LoVo (cell line): ENCODE results near the gene DHX15.
"Not testable (repeated sequence)": the region's sequence is repeated elsewhere in the genome, so short reads cannot be mapped to it uniquely, and the experiment has no call there.

Source experiments
- DNase-seq: peaks from one replicate; pipeline ENCODE4 v3.0.0-alpha.2; 2016; ENCODE audit warnings: low spot score

The DHX15 gene

DNA sequence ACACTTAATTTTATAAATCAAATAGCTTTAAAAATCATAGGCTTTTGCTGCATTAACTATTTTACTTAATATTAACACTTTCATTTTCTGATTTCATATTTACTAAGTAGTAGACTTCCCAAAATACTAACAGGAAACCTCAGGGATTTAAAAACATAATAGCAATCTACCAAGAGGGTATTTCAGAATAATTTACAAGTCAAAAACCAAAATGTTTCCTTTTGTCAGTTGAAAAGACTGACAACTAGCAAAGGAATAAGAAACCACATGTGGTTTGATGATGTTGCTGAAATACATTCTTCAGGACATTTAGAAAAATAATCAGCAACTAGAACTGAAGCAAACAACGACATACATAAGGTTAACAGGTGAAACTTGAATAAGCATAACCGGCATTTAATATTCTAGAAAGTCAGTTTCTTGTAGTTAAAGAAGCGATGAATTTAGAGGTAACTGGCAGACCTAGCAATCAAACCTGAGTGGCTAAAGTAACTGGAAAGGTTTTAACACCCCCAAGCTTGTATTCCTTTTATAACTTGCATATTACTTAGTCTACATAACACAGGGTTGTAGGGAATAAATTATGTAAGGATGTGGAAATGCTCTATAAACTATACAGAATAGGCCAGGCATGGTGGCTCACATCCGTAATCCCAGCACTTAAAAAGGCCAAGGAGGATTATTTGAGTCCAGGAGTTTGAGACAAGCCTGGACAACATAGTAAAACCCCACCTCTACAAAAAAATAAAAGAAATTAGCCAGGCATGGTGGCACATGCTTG is 40.0 kb downstream of the DHX15 start:
- DNase-seq: no peak

DNA sequence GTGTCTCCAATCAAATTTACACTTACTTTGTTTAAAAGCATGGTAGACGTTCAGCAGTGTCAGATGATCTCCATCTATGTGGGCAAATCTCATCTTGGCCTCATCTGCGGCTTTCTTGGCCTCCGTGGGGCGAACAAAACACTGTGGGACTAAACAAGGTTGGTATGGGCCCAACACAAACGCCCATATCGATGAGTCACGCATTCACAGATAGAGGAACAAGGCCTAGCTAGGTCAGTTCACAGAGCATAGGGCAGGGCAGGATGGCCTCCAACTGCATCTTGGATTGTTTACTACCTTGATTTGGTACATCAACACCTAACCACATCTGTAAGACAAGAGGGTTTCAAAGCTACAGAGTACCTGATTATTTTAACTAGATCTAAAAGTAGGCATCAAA is 47.3 kb downstream of the DHX15 start:
- DNase-seq: no peak

DNA sequence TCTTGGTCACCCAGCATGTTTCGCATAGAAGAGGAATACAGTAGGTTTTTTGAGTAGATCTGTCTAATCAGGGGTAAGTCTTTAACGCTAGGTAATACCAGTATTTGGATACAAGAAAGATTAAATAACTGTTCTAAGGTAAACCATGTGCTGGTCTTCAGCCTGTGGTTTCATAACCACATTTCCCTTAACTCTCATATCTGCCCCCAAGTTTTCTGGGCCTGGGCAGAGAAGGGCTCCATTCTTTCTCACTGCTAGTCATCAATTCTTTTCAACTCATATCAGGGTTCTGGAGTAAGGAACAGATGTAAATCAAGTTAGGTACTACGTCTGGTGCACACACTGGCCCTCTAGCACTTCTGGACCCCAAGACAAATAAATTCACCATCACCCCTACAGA is 49.0 kb downstream of the DHX15 start:
- DNase-seq: no peak

DNA sequence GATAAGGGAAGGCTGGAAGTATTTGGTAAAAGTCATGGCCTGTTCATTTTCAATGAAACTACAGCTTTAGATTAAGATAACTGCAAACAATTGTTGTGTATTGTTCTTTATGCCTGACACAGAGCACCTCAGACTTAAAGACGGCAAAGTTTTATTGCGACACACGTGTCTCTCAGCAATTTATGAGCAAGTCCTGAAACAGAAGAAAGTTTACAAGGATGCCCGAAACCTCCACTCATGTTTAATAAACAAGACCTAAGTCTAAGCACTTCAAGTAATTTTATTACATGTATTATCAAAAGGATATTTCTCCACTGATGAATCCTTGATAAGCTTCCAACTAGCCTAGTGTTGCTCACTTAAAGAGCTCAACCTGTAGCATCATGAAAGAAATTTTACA is 51.0 kb downstream of the DHX15 start:
- DNase-seq: no peak

DNA sequence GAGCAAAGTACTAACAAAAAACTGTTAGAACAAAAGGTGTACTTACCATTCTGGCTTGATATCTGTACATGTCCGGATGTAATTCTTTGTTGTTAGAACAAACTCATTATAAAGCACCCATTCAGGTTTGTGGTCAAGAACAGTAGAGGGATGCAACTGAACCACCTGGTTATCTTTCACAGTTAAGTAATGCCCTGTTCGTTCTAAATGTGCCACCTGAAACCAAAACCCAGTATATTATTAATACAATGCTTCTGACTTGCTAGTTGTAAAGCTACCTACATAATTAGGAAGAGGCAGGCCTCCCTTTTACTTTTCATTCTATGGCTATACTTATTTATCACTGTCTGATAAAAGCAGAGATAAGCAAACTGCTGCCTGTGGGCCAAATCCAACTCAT is 54.8 kb downstream of the DHX15 start:
- DNase-seq: no peak

DNA sequence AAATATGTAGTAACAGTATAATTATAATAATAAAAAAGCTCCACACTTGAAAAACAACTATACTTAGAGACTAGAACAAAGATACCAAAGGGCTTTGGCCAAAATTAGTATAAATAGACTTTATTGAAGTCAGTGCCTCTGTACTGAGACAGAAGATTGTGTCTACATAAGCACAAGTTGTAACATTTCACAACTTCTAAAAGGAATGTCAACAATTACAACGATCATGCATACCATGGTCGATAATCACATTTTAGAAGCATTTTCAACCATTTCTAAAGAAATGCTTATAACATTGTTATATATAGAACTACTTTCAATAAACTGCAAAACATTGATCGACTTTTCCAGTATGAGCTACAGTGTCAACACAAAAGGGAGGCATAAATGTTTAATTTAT is 57.0 kb downstream of the DHX15 start:
- DNase-seq: no peak

DNA sequence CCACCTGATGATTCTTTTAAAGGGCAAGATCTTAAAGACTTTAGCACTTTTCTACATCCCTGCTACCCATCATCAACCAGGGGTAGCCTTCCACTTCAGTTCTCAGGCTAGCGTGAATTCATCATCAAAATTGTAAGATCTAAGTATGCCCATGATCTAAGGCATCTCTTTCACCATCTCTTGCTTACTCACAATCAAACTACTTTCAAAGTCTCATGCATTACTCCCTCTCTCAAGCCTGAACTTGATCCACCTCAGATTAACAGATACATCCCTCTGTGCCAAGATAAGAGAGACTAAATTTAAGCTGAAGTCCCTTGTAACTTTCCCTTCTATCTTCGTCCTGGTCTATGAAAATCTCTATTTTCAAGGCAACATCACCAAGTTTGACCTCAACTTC is 62.8 kb downstream of the DHX15 start:
- DNase-seq: no peak

DNA sequence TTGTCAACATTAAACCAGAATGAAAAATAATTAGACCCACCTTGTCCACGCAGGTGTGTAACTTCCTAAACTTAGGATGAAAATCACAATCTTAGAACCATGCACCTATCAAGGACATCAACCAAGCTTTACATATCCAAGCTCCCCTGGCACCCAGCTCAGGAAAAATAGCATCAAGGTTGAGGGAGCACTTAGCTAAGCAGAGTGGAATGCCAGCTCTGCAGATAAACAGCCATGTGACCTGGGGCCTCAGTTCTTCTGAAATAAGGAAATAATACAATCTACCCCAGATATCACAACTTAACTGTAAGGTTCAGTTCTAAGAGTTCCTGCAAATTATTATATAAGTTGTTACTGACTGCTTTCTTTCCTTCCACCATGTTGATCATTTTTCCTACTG is 64.7 kb downstream of the DHX15 start:
- no peak for DNase-seq

DNA sequence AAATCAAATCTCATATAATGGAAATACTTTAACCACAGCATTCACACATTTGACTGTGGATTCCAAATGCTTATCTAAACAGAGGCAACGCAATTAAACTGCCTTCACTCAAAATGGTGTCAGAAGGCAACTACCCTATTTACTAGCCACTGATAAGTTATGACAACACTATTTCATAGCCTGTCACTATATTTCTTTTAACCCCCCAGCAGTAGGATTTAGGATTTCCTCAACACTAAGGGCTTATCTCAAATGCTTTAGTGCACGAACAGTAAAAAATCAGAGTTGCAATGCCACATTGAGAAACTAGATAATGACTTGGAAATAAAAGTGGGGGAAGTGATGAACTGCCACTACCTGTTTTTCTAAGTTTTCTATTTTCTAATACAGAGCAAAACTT is 66.7 kb downstream of the DHX15 start:
- DNase-seq: no peak

DNA sequence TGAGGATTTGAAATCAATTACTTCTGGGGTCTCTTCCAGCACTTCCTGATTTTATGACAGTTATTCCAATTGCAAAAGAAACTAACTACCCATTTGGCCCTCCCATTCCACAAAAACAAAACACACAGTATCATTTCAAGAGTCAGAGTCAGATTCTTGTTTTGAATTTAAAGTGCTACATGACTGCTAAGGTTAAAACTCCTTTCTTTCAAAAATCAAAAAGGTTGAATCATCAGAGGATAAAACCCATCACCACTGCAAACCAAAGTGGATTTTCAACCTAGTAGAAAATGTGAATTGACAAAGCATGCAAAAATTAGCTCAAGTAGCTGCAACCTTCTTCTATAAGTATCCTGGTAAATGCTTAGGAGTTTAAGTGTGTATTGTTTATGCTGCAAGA is 67.4 kb downstream of the DHX15 start:
- no peak for DNase-seq

DNA sequence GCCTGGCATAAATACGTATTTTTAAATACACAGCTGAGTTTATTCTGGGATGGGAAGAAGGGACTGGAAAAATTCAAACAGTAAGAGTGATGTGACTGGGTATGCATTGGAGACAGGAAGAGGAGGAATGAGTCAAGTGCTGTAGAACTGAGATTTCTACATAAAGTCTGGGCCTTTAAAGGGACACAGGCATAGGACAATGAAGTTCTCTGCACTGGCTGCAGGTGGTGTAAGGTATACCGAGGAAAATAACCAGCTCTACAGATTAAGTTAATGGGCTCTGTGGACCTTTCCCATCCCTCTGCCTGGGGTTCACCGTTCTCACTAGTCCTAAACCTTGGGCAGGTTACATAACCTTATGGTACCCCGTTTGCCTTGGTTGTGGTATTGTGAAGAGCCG is 68.7 kb downstream of the DHX15 start:
- DNase-seq: no peak

DNA sequence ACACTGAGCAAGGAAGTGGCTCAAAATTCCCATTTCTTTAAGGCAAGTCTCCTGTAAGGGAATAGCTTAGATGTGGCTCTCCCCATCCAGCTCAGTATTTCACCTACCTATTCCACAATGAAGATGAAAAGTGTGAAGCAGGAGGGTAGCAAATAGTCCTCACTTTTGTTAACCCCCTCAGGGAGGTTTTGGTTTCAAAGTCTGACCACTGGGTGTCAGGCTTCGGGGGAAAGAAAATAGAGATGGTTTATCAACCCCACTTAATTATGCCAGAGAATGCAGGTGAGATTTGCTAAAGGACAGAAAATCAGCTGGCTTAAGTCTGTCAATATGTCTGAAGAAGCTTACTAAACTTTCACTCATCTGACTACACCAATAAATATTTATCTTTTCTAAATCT is 69.5 kb downstream of the DHX15 start:
- DNase-seq: no peak

DNA sequence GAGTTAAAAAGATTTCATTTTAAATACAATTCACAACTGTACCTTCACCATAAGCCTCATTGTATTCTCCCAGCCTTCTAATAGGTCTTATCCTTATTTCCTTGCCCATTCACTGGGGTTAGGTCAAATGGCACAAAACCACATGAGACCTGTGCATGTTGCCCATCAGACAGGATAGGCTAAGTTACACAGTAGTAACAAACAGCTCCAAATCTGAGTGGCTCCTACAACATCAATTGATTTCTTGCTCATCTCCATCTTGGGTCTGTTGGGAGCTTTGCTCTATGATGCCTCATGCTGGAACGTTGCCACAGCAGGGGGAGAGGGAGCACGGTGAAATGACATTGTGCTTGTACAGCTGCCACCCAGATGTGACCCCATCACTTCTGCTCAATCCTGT is 70.6 kb downstream of the DHX15 start:
- no peak for DNase-seq

DNA sequence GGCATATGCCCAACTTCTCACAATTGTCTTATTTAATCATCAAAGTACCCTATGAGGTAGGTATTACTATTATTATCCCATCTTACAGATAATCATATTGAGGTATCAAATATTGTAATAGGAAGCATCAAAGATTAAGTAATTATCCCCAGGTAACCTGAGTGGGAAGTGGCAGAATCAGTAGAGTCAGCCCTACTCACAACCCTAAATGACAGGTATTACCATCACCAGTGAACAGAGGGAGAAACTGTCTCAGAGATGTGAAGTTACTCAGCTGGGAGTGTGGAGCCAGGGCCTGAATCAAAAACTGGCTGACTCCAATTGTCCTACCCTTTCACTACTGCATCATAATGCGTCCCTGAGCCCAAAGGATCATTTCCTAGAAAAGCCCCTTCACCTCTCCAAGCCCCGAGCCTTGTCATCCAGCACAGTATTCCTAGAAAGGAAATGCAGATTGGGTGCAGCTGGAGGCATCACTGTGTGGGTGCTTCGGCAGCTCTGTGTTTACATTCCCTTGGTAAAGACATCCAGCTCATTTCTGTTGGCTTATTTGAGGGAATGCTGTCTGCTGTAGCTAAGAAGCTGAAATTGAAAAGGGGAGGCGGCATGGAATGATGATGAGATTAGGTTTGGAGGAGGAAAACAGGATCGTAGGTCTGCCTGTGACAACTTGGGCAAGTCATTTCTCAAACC is 72.8 kb downstream of the DHX15 start:
- DNase-seq: no peak

DNA sequence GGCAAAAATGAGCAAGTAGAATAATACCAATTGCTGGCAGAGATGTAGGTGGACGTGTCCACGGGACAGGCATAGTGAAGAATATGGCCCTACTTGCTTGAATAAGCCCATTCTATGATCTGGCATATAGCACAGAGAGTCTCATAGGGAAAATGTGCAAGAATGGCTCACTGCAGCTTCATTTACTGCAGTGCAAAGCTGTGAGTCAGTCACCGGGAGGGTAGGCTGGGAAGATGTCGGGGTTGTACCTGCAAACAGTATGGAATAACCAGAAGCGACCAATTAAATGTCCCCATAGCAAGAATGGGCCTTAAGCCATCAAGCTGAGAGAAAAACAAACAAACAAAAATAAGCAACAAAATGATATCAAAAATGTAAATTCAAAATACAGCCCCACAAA is 74.3 kb downstream of the DHX15 start:
- no peak for DNase-seq

DNA sequence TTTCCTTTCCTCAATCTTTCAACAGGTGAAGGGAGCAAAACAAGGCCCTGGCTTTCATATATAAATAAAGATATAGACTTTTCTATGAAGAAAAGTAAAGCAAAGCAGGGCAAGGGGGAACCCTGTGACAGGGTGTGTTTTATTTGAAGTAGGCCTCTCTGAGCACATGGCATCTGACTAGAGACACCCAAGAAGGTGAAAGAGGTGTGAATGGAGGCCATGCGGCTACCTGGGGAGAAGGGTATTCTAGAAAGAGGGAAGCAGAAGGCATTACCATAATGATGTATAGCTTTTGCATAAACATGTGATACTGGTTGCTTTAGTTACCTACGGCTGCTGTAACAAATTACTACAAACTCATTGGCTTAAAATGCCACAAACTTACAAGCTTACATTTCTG is 75.8 kb downstream of the DHX15 start:
- DNase-seq: no peak

DNA sequence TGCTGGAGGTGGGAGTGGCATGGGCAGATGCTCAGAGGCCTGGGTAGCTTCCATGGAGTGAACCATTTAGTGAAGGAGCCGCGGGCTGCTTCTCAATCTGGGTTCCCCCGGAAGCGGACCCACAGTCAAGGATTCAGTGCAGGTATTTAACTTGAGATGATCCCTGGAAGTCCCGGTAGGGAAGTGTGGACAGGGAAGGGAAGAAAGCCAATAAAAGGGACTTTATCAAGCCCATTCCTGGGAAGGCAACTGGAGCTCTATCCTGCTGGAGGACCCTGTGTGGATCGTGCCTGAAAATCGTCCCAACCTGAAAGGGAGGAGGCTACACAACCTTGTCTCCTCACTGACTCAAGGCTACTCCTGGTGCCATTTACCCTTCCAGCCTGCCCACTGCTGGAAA is 76.9 kb downstream of the DHX15 start:
- no peak for DNase-seq

DNA sequence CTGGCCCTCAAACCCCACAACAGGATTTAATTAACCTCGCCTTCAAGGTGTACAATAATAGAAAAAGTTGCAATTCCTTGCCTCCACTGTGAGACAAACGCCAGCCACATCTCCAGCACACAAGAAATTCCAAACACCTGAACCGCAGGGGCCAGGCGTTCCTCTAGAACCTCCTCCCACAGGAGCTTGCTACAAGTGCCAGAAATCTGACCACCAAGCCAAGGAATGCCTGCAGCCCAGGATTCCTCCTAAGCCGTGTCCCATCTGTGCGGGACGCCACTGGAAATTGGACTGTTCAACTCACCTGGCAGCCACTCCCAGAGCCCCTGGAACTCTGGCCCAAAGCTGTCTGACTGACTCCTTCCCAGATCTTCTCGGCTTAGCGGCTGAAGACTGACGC is 81.3 kb downstream of the DHX15 start:
- DNase-seq: not testable (repeated sequence)

DNA sequence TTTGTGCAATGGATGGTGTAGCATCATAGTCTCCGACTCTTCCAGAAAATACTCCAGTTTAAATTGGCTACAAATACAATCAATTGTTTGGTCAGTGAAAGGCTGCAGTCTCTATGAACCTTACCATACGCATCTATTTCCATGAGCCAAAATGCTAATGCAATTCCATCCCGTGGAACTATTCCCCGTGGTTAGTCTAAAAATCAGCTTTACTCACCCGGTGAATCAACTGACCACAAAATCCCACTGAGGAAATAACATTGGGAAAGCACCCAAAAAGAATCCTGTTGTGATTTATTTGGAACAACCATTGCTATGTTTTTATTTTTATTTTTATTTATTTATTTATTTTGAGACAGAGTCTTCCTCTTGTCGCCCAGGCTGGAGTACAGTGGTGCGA is 87.1 kb downstream of the DHX15 start:
- no peak for DNase-seq

DNA sequence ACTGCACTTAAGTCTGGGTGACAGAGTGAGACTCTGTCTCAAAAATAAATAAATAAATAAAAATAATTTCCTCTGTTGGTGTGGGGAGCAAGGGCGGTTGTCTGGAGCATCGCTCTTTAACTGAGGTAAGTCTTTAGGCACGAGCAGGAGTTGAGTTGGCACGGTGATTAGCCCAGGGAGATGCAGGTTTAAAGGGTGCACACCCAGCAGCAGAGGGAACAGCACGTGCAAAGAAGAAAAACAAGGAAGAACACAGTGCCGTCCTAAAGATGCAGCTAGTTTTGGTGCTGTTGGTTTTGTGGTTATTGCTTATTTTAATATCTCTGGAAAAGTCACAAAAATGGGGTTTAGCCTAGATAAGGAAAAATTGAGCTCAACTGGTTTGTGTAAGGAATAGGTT is 87.8 kb downstream of the DHX15 start:
- no peak for DNase-seq

DNA sequence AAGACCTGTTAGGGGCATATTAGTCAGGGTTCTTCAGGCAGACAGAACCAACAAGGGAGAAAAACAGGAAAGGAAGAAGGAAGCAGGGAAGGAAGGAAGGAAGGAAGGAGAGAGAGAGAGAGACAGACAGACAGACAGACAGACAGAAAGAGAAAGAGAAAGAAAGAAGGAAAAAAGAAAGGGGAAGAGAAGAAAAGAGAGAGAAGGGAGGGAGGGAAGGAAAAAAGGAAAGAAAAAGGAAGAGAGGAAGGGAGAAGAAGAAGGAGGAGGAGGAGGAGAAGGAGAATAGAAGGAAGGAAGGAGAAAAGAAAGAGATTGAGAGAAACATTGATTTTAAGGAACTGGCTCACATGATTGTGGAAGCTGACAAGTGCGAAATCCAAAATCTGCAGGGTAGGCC is 89.0 kb downstream of the DHX15 start:
- no peak for DNase-seq

DNA sequence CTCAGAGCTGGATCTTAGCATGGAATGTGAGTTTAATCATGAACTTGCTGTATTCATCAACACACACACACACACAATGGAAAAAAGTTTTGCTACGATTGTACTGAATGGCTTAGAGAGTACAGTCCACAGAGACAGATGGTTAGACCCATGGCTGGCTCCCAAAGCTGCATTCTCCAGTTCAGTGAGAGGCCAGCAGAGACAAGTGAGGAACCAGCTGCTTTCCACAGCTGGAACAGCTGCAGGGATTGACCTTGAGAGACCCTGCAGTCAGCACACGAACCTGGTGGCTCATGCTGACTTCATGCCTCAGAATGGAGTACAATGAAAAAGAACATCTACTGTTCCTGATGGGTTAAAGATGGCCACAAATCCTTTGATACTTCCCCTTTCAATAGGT is 94.5 kb downstream of the DHX15 start:
- no peak for DNase-seq

DNA sequence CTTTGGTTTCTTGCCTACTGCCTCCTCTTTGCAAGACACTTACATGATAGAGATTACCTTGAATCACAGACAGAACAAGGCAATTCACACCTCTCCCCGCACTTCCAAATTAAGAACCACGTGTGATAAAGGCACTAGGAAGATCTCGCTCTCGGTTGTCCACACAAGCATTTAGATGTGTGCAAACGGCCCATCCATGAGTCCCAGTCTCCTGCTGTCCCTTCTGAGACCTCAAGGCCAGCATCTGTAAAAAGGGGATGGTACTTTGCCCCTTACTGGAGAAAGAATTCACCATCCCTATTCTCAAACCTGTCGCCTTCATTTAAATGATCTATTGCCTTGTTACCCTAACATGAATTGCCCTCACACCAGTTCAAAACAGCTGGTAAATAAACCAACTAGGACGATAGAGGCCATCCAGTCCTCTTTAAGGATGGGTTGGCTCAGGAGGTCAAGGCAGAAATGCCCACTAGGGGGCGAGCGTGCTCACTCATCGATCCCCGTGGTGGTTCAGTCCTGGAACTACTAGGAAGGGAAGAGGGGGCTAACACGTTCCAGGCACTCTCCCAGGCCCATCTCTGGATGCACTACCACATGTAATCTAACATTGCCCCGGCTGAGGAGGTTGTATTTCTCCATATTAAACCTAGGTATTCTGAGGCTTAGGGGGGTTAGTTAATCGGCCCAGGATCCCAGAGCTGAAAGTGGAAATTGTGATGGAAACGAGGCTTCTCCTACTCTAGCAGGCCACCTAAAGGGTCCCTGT is 95.8 kb downstream of the DHX15 start:
- DNase-seq: peak; percentile 59
